ENCODE results near the gene GFOD2.
"Not testable (repeated sequence)": the region's sequence is repeated elsewhere in the genome, so short reads cannot be mapped to it uniquely, and the experiment has no call there.

GFOD2 gene

GRCh38 chr16:67758006-67758405 is 38.9 kb upstream of the GFOD2 start:
- 86 to 95% methylated on average over 3 of the region's 3 CpGs for WGBS, 2 experiments (ENCODE audit: insufficient coverage in 2 of 2)
- Histone ChIP-seq H3K4me1 (ENCODE audit: control insufficient read depth, insufficient read depth, low read length, poor library complexity, severe bottlenecking) (no peaks in the 10 kb centered on the region), H3K9me3 (ENCODE audit: control insufficient read depth, low read length) (no peaks in the 10 kb centered on the region), H3K27ac (ENCODE audit: low read depth, low read length, severe bottlenecking) (no peak overlapping the region), H3K36me3 (ENCODE audit: control insufficient read depth, insufficient read depth, low read length) (peaks cover 25% of the 10 kb centered on the region), H3K4me3 (ENCODE audit: extremely low read depth, insufficient read depth, low read length, poor library complexity, severe bottlenecking) (no peak overlapping the region)

DNA sequence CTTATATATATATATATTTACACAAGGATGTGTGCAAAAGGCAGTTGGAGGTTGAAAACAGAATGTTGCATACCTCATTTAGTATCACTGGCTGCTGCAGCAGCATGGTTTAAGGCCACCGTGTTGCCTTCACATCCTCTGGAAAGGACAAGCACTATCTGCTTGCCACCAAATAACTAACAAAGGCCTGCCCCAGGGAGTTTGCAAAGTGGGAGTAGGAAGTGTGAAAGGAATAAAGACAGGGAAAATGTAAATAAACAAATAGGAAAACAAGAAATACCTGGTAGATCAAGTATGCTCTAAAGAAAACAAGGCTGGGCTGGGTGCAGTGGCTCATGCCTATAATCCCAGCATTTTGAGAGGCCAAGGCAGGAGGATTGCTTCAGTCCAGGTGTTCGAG is 33.5 kb upstream of the GFOD2 start:
- WGBS, 2 experiments (ENCODE audit: insufficient coverage in 2 of 2), result no CpG with 5 or more reads among the region's 2 CpGs
- Histone ChIP-seq H3K4me1 (ENCODE audit: control insufficient read depth, insufficient read depth, low read length, poor library complexity, severe bottlenecking) (no peaks in the 10 kb centered on the region), H3K27ac (ENCODE audit: low read depth, low read length, severe bottlenecking) (no peak overlapping the region)

DNA sequence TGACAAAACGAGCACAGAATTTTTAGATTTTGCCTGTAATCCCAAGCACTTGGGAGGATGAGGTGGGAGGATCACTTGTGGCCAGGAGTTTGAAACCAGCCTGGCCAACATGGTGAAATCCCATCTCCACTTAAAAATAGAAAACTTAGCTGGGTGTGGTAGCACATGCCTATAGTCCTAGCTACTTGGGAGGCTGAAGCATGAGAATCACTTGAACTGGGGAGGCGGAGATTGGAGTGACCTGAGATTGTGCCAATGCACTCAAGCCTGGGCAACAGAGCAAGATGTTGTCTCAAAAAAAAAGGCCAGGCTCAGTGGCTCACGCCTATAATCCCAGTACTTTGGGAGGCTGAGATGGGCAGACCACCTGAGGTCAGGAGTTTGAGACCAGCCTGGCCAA is 32.2 kb upstream of the GFOD2 start:
- H3K9me3 ChIP-seq (ENCODE audit: control insufficient read depth, low read length); H3K27ac ChIP-seq (ENCODE audit: low read depth, low read length, severe bottlenecking); H3K4me1 ChIP-seq (ENCODE audit: control insufficient read depth, insufficient read depth, low read length, poor library complexity, severe bottlenecking); H3K4me3 ChIP-seq (ENCODE audit: extremely low read depth, insufficient read depth, low read length, poor library complexity, severe bottlenecking): not testable (repeated sequence)
- peaks cover 19% of the 10 kb centered on the region for H3K36me3 ChIP-seq (ENCODE audit: control insufficient read depth, insufficient read depth, low read length)
- 96 to 100% methylated on average over 1 to 2 of the region's 3 CpGs for WGBS, 2 experiments (ENCODE audit: insufficient coverage in 2 of 2)

More for the DNA sequence above, 33.5 kb upstream of the GFOD2 start:
- no peak overlapping the region for H3K4me3 ChIP-seq (ENCODE audit: extremely low read depth, insufficient read depth, low read length, poor library complexity, severe bottlenecking)
- H3K9me3 ChIP-seq (ENCODE audit: control insufficient read depth, low read length), result no peaks in the 10 kb centered on the region
- H3K36me3 ChIP-seq (ENCODE audit: control insufficient read depth, insufficient read depth, low read length), result peaks cover 25% of the 10 kb centered on the region

DNA sequence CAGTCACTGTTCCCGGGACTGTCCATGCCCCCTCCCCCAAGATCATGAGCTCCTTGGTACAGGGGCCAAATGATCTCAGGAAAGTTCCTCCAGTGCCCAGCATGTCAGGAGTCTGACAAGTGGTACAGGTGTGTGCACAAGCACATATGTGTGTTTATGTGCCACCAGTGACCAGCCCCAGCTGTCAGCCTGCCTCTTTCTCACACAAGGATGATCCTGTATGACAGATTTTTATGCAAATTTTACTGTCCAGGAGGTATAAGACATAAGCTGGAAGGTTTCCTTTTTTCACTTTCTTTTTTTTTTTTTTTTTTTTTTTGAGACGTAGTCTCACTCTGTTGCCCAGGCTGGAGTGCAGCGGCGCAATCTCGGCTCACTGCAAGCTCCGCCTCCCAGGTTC is 31.4 kb upstream of the GFOD2 start:
- 93% methylated on average over 5 of the region's 6 CpGs; no CpG with 5 or more reads in 1 of the 2 experiments for WGBS, 2 experiments (ENCODE audit: insufficient coverage in 2 of 2)
- H3K27ac ChIP-seq (ENCODE audit: low read depth, low read length, severe bottlenecking), result no peak overlapping the region
- H3K4me1 ChIP-seq (ENCODE audit: control insufficient read depth, insufficient read depth, low read length, poor library complexity, severe bottlenecking), result no peaks in the 10 kb centered on the region
- H3K9me3 ChIP-seq (ENCODE audit: control insufficient read depth, low read length), result no peaks in the 10 kb centered on the region
- H3K36me3 ChIP-seq (ENCODE audit: control insufficient read depth, insufficient read depth, low read length), result peaks cover 19% of the 10 kb centered on the region
- H3K4me3 ChIP-seq (ENCODE audit: extremely low read depth, insufficient read depth, low read length, poor library complexity, severe bottlenecking), result no peak overlapping the region

- H3K36me3 ChIP-seq (ENCODE audit: control insufficient read depth, insufficient read depth, low read length), result peaks cover 16% of the 10 kb centered on the region
- WGBS, 2 experiments (ENCODE audit: insufficient coverage in 2 of 2), result 100% methylated on average over 2 to 3 of the region's 3 CpGs
- no peaks in the 10 kb centered on the region for H3K9me3 ChIP-seq (ENCODE audit: control insufficient read depth, low read length)
- no peak overlapping the region for H3K4me3 ChIP-seq (ENCODE audit: extremely low read depth, insufficient read depth, low read length, poor library complexity, severe bottlenecking)
- no peak overlapping the region for H3K27ac ChIP-seq (ENCODE audit: low read depth, low read length, severe bottlenecking)
- no peaks in the 10 kb centered on the region for H3K4me1 ChIP-seq (ENCODE audit: control insufficient read depth, insufficient read depth, low read length, poor library complexity, severe bottlenecking)
Measured at GRCh38 chr16:67749436-67750078, 30.4 kb upstream of the GFOD2 start.

DNA sequence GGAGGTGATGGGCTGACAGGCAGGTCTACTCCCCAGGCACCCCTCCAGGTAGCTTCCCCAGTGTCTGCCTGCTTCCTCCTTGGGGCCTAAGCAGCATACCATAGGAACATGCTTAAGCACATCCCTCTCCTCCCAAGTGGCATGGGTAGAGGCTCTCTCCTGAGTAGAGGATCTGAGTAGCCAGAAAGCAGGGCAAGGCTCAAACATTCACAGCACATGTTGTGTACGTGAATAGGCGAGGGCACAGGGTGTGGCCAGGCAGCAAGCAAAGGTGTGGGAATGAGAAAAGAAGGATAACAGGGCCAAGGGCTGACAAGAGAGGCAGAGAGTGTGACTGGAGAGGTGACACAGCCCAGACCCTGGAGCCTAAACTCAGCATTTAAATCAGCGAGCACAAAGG is 29.7 kb upstream of the GFOD2 start:
- Histone ChIP-seq H3K27ac (ENCODE audit: low read depth, low read length, severe bottlenecking) (no peak overlapping the region), H3K36me3 (ENCODE audit: control insufficient read depth, insufficient read depth, low read length) (peaks cover 20% of the 10 kb centered on the region), H3K4me1 (ENCODE audit: control insufficient read depth, insufficient read depth, low read length, poor library complexity, severe bottlenecking) (no peaks in the 10 kb centered on the region), H3K4me3 (ENCODE audit: extremely low read depth, insufficient read depth, low read length, poor library complexity, severe bottlenecking) (no peak overlapping the region), H3K9me3 (ENCODE audit: control insufficient read depth, low read length) (no peaks in the 10 kb centered on the region)
- 96% methylated on average over 3 of the region's 3 CpGs for WGBS, 2 experiments (ENCODE audit: insufficient coverage in 2 of 2)

- Histone ChIP-seq H3K4me1 (ENCODE audit: control insufficient read depth, insufficient read depth, low read length, poor library complexity, severe bottlenecking) (no peaks in the 10 kb centered on the region), H3K27ac (ENCODE audit: low read depth, low read length, severe bottlenecking) (no peak overlapping the region), H3K36me3 (ENCODE audit: control insufficient read depth, insufficient read depth, low read length) (peaks cover 32% of the 10 kb centered on the region), H3K9me3 (ENCODE audit: control insufficient read depth, low read length) (no peaks in the 10 kb centered on the region), H3K4me3 (ENCODE audit: extremely low read depth, insufficient read depth, low read length, poor library complexity, severe bottlenecking) (no peak overlapping the region)
Measured at GRCh38 chr16:67746846-67747245, 27.7 kb upstream of the GFOD2 start.

- H3K4me3 ChIP-seq (ENCODE audit: extremely low read depth, insufficient read depth, low read length, poor library complexity, severe bottlenecking), result no peak overlapping the region
- no peaks in the 10 kb centered on the region for H3K9me3 ChIP-seq (ENCODE audit: control insufficient read depth, low read length)
- WGBS, 2 experiments (ENCODE audit: insufficient coverage in 2 of 2), result 93 to 97% methylated on average over 3 of the region's 4 CpGs
- H3K4me1 ChIP-seq (ENCODE audit: control insufficient read depth, insufficient read depth, low read length, poor library complexity, severe bottlenecking), result no peaks in the 10 kb centered on the region
- peaks cover 51% of the 10 kb centered on the region for H3K36me3 ChIP-seq (ENCODE audit: control insufficient read depth, insufficient read depth, low read length)
- H3K27ac ChIP-seq (ENCODE audit: low read depth, low read length, severe bottlenecking), result no peak overlapping the region
Measured at GRCh38 chr16:67741118-67741517, 22.0 kb upstream of the GFOD2 start.

- Histone ChIP-seq H3K4me3 (ENCODE audit: extremely low read depth, insufficient read depth, low read length, poor library complexity, severe bottlenecking) (no peak overlapping the region), H3K4me1 (ENCODE audit: control insufficient read depth, insufficient read depth, low read length, poor library complexity, severe bottlenecking) (no peaks in the 10 kb centered on the region), H3K36me3 (ENCODE audit: control insufficient read depth, insufficient read depth, low read length) (peaks cover 51% of the 10 kb centered on the region), H3K9me3 (ENCODE audit: control insufficient read depth, low read length) (no peaks in the 10 kb centered on the region), H3K27ac (ENCODE audit: low read depth, low read length, severe bottlenecking) (no peak overlapping the region)
- WGBS, 2 experiments (ENCODE audit: insufficient coverage in 2 of 2), result 96 to 100% methylated on average over 2 of the region's 3 CpGs
Measured at GRCh38 chr16:67740391-67740790, 21.3 kb upstream of the GFOD2 start.

- Histone ChIP-seq H3K27ac (ENCODE audit: low read depth, low read length, severe bottlenecking) (no peak overlapping the region), H3K4me3 (ENCODE audit: extremely low read depth, insufficient read depth, low read length, poor library complexity, severe bottlenecking) (no peak overlapping the region), H3K36me3 (ENCODE audit: control insufficient read depth, insufficient read depth, low read length) (peaks cover 36% of the 10 kb centered on the region), H3K4me1 (ENCODE audit: control insufficient read depth, insufficient read depth, low read length, poor library complexity, severe bottlenecking) (no peaks in the 10 kb centered on the region), H3K9me3 (ENCODE audit: control insufficient read depth, low read length) (no peaks in the 10 kb centered on the region)
- 94% methylated on average over 3 of the region's 4 CpGs; no CpG with 5 or more reads in 1 of the 2 experiments for WGBS, 2 experiments (ENCODE audit: insufficient coverage in 2 of 2)
Measured at GRCh38 chr16:67736858-67737257, 17.7 kb upstream of the GFOD2 start.

DNA sequence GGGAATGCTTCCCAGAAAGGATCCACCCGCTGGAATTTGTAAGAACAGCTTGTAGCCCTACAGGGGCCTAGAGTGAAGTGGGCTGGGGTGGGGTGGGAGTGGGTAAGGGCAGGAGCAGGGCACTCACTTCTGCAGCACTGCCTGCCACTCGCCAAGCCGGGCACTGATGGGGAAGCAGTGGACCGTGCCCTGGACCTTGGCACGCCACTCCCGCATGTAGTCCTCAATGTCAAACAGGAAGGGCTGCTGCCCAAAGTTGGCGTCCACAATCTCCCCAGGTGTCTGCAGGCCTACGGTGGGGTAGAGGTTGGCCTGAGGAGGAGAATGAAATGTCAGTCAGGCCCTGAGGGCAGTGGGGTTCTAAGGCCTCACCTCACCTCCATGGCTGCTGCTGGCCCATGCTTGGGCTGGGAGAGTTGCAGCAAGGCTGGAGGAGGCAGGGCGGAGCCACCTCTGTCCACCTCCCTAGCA is 15.7 kb upstream of the GFOD2 start:
- no peak overlapping the region for H3K27ac ChIP-seq (ENCODE audit: low read depth, low read length, severe bottlenecking)
- H3K9me3 ChIP-seq (ENCODE audit: control insufficient read depth, low read length), result no peaks in the 10 kb centered on the region
- H3K4me3 ChIP-seq (ENCODE audit: extremely low read depth, insufficient read depth, low read length, poor library complexity, severe bottlenecking), result no peak overlapping the region
- WGBS, 2 experiments (ENCODE audit: insufficient coverage in 2 of 2), result 96 to 99% methylated on average over 8 of the region's 9 CpGs
- peaks cover 42% of the 10 kb centered on the region for H3K36me3 ChIP-seq (ENCODE audit: control insufficient read depth, insufficient read depth, low read length)
- no peaks in the 10 kb centered on the region for H3K4me1 ChIP-seq (ENCODE audit: control insufficient read depth, insufficient read depth, low read length, poor library complexity, severe bottlenecking)
